Activated CD4-positive, alpha-beta T cell treated with anti-CD3 and anti-CD28 coated beads, Interleukin-2, Interleukin-4, amounts not matched to agents 100 ng/mL and 50 ng/mL, durations not matched to agents 16 hours and 8 hours (primary cell): ENCODE results near the gene CELF4.

Experiments used
- DNase-seq: peaks from one replicate; pipeline ENCODE4 v3.0.0-alpha.2; 2020; ENCODE audit warnings: low spot score

Gene CELF4

GRCh38 chr18:37493352-37493935 lies 72.2 kb downstream of the CELF4 start:
- no peak for DNase-seq

- DNase-seq: no peak
Measured at GRCh38 chr18:37492952-37493351, 72.6 kb downstream of the CELF4 start.

DNA sequence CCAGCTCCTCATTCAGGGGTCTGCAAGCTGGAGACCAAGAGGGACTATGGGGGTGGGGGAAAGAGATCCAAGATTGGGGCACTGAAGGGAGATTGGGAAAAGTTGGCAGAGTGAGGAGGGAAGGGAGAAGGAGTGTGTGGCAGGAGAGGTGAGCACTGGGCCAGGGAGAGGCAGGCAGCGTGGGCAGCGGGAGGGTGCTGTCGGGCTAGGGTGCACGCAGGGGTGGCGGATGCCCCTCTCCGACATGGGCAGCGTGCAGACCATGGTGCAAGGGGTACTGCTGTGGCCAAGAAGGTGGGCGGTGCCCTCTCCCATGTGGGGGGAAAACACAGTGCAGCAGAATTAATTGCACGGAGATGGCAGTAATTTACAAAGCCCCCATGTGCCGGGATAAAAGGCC lies 74.1 kb downstream of the CELF4 start:
- no peak for DNase-seq

DNA sequence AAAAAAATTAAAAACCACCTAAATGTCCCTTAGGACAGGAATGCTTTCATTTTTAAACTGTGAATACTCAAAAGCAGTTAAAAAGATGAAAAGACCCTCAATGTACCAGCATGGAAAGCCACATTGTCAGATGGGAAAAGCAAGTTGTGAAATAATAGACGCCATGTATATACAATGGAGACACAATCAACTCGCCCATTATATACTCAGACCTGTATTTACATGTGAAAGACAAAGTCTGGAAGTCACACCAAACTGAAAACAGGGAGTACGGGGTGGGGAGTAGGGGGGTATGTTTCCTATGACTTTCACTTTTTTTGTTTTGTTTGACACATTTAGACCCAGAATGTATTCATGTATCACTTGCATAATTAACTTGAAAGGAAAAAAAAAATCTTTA lies 75.6 kb downstream of the CELF4 start:
- DNase-seq: no peak

DNA sequence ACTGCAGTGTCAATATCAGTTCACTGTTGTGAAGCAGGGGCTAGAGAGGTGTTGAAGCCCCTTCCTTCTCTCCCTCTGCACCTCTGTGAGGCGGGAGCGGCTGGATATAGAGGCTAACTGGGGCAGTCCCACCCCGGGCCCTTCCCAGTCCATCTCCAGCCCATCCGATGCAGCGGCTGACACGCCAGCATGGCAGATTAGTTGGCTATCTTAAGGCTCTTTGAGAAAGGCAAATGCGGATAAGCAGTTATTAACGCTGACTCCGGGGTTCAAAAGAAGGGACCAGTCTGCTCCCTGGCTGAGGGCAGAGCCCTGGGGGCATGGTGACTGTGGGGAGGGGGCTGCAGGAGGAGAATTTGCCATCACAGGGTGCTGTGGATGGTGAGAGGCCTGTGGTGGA lies 76.6 kb downstream of the CELF4 start:
- no peak for DNase-seq

DNA sequence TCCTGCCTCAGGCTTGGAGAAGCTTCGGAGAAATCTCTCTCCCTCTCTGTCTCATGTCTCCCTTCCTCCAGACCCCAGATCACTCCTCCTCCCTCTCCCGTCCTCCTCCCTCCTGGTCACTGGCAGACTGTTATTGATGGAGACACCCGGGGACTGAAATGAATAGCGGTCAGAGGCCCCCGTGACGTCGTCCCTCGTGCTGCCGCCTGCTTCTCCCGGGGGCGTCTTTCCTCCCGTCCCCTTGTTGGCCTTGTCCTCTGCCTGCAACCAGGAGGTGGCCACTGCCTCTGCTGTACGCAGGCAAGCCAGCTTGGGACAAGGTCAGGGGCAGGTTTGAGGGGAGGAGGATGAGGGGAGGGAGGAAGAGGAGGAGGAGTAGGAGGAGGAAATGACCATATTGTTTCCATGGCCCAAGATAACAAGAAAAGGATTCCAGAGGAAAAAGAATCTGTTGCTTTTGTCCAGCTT lies 78.2 kb downstream of the CELF4 start:
- no peak for DNase-seq

DNA sequence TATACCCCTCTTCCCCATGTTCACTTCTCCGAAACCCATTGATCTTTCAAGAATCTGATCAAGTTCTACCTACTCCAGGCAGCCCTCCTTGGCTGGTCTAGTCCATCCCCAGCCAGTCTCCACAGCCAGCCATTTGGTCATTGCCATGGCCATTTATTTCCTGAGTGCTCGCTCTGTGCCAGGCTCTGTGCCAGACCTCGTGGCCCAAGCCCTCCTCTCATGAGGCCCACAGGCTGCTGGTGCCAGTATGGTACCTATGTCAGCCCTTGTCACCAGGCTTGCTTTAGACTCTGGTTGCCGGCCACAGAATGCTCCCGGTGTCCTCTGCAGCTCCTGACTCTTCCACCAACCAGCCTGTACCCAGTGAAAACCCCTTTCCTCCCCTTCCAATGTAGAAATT lies 78.8 kb downstream of the CELF4 start:
- DNase-seq: no peak

DNA sequence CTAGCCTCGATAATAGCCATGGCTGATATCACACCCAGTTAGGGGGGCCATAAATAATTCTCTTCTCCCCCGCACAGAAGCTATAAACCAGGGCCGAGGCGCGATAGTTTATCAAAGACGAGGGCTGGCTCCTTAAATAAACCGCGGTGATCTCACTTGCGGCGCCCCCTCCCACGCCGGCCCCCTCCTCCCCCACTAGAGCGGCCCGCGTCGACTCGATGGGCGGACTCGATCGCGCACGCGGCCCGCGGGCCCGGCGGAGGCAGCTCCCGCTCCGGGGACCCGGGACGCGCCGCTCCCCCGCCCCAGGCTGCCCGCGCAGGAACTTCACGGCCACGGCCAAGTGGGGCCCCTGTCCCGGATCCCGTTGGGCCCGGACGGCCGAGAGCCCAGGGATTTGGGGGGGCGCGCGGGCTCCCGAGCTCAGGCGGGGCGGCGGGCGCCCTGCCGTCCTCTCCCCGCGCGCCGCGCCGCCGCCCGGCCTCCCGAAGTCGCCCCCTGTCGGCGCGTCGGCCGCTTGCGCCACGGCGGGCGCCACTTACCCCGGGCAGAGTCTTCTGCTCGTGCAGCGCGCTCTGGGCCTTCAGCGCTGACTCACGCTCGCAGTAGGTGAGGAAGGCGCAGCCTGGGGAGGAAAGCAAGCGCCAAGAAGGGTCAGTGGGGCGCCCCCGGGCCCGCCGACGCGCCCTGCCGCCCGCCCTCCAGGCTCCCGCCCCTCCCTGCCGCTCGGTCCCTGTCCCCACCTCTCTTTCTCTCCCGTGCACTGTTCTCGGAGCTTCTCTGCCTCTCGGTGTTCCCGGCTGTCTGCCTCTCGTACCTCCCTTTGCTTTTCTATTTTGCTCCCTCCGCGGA lies 80.4 kb downstream of the CELF4 start:
- DNase-seq: peak; percentile 27

DNA sequence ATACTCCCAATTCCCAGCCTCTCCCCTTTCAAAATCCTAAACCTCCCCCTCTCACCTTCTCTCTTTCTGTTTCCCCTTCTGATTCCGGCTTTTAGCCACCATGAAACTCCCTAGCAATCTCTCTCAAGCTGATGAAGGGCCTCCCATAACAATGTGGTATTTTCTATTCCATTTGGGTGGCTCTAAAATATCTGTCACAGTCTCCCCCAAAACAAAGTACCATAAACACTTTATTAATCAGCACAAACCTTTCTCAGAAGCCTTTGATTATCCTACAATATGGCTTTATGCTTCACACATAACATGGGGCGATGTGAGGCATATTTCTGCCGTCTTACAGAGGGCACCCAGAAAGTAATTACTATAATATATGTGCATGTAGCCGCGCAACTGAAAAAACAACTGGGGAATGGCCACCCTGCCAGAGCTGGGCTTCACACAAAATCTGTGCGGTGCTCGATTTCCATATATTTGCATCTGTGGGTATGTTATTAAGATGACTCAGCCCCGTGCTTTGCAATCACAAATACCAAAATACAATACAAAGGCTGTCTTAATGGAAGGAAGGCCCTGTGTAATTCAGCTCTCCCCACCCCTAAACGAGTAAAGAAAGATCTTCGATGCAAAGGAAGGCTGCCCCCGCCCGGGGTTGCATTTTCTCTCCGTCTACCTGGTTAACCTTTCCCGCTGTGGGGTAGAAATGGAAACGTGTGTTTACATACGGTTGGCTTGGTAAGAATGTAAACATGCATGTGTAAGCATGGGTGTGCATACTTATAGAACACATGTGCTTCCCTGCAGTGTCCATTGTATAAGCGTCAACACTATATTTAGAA lies 81.4 kb downstream of the CELF4 start:
- DNase-seq: no peak

DNA sequence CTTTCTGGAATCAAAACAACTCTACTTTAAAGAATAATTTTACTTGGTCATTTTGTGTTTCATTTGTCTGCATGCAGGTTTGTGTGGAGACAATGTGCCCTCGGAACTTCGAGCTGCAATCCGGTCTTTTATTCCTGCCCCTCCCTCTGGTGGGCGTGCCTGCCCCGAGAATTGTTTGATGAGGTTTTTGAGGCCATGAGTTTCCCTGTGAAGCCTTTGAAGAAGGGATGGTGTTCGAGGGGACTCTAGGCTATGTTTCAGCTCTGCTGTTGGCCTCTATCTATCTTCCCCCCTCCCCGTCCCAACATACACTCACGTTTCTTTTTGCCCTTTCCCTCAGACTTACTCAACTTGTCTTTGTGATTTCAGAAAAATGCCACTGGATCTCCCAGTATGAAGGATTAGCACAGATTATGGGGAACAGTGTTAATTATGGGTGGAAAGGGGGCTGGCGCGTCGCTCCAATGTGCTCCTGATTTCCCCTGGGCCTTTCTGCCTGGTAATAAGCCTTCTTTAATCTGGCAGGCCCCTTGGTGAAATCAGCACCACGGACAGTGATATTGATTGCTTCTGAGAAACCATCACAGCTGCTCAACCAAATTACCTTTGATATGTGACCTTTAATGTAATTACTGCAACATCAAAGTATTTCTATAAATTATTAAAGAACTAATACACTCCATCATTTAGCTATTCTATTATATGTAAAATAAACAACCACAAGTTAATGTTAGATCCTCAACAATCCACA lies 82.2 kb downstream of the CELF4 start:
- DNase-seq: no peak

DNA sequence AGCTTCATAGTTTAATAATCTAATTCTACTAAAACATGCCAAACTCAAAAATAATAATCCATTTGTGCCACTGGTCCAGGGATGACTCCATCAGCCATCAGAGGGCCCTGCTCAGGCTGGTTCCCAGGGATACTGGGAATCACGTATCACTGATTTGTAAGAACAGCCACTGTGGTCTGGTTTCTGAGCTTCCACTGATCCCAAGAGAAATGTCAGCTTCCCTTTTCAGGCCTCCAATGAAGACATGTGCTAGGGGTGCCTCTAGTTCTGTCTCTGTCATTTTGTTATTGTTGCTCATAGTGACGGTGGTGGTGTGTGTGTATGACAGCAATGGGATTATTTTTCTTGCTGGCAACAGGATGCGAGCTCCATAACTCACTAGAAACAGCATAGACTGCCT lies 83.2 kb downstream of the CELF4 start:
- no peak for DNase-seq

DNA sequence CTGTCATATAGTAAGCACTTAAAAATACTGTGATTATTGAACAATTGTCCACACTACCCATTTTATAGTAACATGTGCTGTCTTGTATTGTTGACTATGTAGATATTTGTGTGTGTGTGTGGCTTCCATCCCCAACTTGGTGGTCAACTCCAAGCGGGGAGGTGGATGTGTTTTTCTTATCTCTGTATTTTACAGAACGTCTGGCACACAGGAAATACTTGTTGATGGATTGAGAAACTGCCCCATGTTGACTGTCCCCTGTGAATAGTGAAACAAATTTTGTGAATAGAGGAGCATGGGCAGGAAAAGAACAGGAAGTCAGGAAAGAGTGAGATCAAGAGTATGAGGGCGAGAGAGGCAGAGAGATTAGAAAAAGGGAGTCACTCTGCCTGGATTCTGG lies 83.6 kb downstream of the CELF4 start:
- no peak for DNase-seq

DNA sequence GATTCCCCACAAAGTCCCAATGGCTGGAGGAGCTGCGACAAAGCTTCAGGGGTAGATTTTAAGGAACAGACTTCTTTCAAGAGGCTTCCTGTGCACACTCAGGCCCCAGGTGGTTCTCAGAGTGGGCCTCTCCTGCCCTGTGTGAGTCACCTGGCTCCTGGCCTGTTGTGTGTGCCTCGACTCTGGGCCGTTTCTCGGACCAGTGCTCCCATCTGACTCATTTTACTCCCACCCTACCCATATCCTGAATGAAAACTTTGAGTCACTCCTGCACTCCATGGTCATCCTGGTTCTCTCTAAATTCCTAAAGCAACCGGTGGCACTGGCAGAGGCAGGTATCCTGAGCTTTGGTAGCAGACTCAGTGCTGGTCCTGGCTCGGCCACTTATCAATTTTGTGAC lies 84.1 kb downstream of the CELF4 start:
- no peak for DNase-seq

DNA sequence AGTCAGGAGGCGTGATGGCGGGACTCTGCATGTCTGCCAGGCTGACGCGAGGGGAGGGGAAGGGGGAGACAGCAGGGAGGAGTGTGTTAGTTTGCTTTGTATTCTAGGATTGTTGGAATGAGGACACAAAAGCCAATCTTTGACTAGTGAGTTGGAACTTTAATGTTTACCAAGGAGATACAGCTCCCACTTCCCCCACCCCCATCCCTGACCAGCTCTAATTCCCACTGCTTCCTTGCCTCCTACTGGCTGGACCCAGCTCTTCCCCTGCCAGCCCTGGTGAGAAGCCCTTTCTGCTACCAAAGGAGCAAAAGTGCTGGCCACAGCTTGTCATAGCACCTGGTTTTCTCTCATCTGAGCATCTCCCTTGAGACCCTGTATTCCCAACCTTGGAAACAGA lies 84.5 kb downstream of the CELF4 start:
- DNase-seq: no peak

DNA sequence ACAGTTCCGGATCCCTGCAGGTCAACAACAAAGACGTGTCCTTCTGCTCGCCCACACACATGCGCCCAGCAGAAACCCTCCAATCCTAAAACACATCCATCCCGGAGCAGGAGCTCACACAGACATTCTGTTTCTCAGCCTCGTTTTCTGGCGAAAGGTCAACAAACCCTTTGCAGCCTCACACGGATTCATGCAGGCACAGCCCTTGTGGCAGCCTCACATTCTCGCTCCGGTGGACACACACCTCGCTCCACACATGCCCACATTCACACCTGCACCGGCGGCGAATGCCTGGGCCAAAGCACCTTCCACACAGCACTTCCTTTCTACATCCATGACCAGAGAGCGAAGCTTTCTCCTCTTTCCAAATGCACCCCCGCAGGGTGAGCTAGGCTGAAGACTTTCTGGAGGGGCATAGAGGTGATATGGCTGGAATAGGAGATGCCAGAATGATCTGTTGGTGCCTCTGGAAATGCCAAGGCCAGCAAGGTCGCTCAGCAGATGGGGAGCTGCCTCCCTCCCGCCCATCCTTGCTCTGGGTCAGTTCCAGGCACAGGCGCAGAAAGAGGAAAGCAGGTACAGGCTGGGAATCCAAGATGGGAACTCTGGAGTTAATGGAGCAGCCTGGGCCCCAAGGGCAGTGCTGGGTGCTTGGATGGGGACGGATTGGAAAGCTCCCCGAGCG lies 88.8 kb downstream of the CELF4 start:
- no peak for DNase-seq

DNA sequence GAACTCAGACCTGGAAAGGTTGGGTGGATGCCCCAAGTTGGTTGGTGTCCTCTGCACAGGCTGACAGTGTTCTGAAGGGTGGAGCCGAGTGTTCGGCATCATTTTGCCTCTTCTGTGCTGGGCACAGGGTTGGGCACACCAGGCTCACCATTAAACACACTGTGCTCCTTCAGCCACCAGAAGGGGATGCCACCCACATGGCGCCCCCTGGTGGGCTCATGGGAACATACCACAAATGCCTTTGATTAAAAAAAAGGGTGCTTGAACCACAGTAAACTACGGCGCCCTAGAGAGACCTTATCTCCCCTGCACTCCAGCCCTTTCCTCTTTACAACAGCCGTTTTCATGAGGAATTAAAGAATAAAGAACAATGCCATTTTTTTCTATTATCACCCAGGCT lies 89.4 kb downstream of the CELF4 start:
- DNase-seq: peak; percentile 33

DNA sequence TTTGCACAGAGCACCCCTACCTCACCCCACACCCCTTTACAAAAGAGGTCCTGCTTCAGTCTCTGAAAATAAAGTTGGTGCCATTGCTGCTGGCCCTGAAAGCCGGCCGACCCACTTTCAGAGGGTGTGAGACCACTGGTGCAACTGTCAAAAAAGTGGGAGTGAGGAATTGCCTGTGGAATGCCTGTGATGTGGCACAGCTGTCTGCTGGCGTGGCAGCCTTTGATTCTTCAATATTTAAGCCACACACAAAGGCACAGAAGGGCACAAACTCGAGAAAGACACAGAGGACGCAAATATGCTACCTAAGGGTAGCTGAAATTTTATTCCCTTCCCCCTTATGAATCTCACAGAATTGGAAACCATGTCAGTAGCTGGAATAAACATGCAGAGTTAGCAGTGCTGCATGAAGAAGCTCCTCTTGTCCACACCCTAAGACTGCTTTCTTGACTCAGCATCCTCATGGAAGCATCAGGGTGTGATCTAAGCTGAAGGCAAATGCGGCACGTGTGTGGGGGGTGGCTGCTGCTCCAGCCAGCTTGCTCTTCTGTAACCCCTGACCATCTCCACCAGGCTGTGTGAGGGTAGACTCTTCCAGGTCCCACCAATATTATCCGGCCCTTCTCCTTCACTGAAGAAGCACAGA lies 92.3 kb downstream of the CELF4 start:
- DNase-seq: no peak

GRCh38 chr18:37471637-37472036 lies 94.0 kb downstream of the CELF4 start:
- DNase-seq: no peak

- DNase-seq: no peak
Measured at GRCh38 chr18:37470986-37471385, 94.6 kb downstream of the CELF4 start.

DNA sequence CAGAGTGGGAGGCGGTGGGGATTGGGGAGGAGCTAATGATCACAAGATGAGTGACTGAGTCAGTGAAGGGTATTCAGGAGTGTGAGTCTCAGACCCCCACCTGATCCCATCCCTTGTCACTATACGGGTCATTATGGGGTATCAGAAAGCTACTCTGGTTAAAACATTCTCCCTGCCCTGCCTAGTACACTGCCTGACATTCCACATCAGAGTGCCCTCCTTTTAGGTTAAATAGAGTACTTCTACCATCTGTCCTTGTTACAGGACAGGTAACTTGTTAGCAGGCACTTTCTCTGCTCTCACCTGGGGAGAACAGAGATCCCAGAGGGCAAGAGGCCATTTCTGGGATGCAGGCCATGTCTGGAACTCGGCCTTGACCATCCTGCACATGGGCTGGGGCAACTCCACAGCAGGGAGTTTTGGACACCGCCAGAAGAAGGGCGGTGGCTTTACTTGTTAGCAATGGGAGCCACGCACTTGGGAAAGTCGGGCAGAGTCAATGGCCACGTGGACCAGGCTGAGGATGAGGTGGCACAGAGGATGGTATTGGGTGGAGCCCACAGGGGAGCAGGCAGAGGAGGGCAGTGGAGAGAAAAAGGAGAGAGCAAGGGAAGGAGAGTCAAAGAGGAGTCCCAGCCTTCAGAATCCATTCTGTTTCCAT lies 98.5 kb downstream of the CELF4 start:
- no peak for DNase-seq

DNA sequence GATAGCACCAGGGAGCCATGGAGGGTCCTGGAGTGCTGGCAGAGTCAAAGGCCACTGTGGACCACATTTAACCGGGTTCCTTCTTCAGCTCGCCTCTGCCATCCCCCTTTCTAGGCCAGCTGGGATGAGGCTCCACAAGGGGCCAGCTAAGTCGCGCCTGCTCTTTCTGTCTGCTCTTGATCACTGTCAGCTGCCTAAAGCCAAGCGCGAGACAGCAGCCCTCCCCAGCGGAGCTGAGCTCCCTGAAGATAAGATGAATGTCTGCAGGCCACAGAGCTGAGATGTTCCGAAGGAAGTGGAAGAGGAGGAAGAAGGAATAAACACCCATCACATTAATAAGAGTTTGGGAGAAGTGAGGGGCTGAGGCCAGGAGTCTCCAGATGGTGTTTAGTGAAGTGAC lies 99.6 kb downstream of the CELF4 start:
- no peak for DNase-seq
